Tibial nerve (tissue), 4 donors: Measurements from ENCODE around the gene ZCCHC7. TPM values are rescaled to one million over a fixed set of nuclear protein-coding genes. Genes with fewer than 3 reads are reported as not detected.

ENCODE experiments used
- DNase-seq, 2 donors: peaks; one replicate each; pipeline ENCODE4 v3.0.0-alpha.2; 2019; ENCODE audit warnings: low spot score in 2 of 2
- H3K27ac ChIP-seq, 4 donors: fragments of 200-600 bp; sonication (generic) in 3 of 4; one replicate each; pipeline ENCODE4 v1.5.1; 2017 to 2019; ENCODE audit warnings: mild to moderate bottlenecking in 1 of 4
- H3K27me3 ChIP-seq, 2 donors: fragments of 200-600 bp; sonication (generic) in 1 of 2; one replicate each; pipeline versions ENCODE4 v1.5.1 to v1.6.0; 2017 to 2019
- H3K36me3 ChIP-seq, 3 donors: fragments of 200-600 bp; sonication (generic); one replicate each; pipeline ENCODE4 v1.5.1; 2018 to 2019
- H3K4me1 ChIP-seq, 4 donors: fragments of 200-600 bp; sonication (generic) in 3 of 4; one replicate each; pipeline ENCODE4 v1.5.1; 2017 to 2019
- H3K4me3 ChIP-seq, 4 donors: fragments of 200-600 bp; sonication (generic) in 3 of 4; one replicate each; pipeline ENCODE4 v1.5.1; 2017 to 2019; ENCODE audit warnings: mild to moderate bottlenecking in 1 of 4, moderate library complexity in 1 of 4
- H3K9me3 ChIP-seq, 4 donors: fragments of 200-600 bp; sonication (generic) in 3 of 4; one replicate each; pipeline ENCODE4 v1.5.1; 2017 to 2019
- EP300 ChIP-seq, 2 donors: sonication (generic); formaldehyde crosslinking; IDR thresholded peaks; one replicate each; pipeline ENCODE4 v1.6.1; 2017; ENCODE audit warnings: antibody characterized with exemption in 2 of 2, mild to moderate bottlenecking in 1 of 2
- POLR2A ChIP-seq, 2 donors: fragments of 450-650 bp; IDR thresholded peaks; one replicate each; pipeline ENCODE4 v1.6.1; 2017; ENCODE audit warnings: antibody characterized with exemption in 2 of 2, mild to moderate bottlenecking in 2 of 2, moderate library complexity in 2 of 2
- WGBS, 2 donors: methylation state at CpG; one replicate each; pipeline ENCODE4 v1.1.5; 2018; 5-methylcytosine and 5-hydroxymethylcytosine counted together
- total RNA-seq, 4 donors: library from RNA; depleted of rRNA; stranded (reverse); fragments of >200 nt; gene quantifications; one replicate each; pipeline ENCODE4 v1.1.0, GENCODE V29; 2016
- TF ChIP-seq, protein P1 (sequence below), 5 experiments: fragments of 200-600 bp in 3 of 5; fragments of 450-650 bp in 2 of 5; sonication (generic) in 3 of 5; IDR thresholded peaks; one replicate each; pipeline ENCODE4 v1.5.1; 2016 to 2019; ENCODE audit warnings: antibody characterized with exemption in 5 of 5, mild to moderate bottlenecking in 3 of 5, moderate library complexity in 2 of 5

ZCCHC7 gene
- total RNA-seq, 4 donors from 2014 or later = 11.8 to 24.7 (median 18.3) TPM

DNA sequence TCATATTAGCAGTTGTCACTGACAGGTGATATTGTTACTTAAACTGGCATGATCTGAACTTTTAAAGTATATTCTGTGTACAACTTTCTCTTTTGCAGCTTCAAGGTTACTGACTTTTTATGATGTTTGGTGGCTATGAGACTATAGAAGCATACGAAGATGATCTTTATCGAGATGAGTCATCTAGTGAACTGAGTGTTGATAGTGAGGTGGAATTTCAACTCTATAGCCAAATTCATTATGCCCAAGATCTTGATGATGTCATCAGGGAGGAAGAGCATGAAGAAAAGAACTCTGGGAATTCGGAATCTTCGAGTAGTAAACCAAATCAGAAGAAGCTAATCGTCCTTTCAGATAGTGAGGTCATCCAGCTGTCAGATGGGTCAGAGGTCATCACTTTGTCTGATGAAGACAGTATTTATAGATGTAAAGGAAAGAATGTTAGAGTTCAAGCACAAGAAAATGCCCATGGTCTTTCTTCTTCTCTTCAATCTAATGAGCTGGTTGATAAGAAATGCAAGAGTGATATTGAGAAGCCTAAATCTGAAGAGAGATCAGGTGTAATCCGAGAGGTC is 5.9 kb downstream of the ZCCHC7 start:
- Histone ChIP-seq H3K36me3 (peaks cover 0 to 5% (median 0%) of the 10 kb centered on the region in 3 donors), H3K4me3 (no peak overlapping the region), H3K27ac (no peak overlapping the region), H3K27me3 (no peaks in the 10 kb centered on the region), H3K9me3 (no peaks in the 10 kb centered on the region), H3K4me1 (peaks cover 0 to 25% (median 11%) of the 10 kb centered on the region in 4 donors)
- 81 to 84% methylated on average over 6 of the region's 6 CpGs for WGBS, 2 donors
- no peak for DNase-seq
- TF ChIP-seq, protein P1, sequence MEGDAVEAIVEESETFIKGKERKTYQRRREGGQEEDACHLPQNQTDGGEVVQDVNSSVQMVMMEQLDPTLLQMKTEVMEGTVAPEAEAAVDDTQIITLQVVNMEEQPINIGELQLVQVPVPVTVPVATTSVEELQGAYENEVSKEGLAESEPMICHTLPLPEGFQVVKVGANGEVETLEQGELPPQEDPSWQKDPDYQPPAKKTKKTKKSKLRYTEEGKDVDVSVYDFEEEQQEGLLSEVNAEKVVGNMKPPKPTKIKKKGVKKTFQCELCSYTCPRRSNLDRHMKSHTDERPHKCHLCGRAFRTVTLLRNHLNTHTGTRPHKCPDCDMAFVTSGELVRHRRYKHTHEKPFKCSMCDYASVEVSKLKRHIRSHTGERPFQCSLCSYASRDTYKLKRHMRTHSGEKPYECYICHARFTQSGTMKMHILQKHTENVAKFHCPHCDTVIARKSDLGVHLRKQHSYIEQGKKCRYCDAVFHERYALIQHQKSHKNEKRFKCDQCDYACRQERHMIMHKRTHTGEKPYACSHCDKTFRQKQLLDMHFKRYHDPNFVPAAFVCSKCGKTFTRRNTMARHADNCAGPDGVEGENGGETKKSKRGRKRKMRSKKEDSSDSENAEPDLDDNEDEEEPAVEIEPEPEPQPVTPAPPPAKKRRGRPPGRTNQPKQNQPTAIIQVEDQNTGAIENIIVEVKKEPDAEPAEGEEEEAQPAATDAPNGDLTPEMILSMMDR (IDR thresholded peaks at IDR 0.05) = no peak
- TF ChIP-seq POLR2A (IDR thresholded peaks at IDR 0.05) (no peak), EP300 (IDR thresholded peaks at IDR 0.05) (no peak)

DNA sequence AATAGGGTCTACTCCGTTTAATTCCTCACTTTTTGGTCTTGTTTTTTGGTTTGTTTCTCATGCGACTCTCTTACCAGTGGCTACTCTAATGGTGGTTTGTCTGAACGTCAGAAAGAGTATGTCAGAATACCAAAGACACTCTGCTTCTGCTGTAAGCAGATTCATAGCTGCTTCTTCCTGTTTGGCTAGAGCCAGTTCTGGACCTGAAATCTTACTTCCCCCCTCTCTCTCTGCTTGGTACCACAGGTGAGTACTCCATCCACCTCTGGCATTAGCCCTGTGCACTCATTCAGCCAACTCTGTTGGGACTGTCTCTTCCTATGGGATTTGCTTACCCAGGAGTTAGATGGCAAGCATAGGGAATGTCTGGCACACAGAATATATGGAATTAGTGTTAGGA is 6.6 kb downstream of the ZCCHC7 start:
- H3K36me3 ChIP-seq = peaks cover 0 to 9% (median 0%) of the 10 kb centered on the region in 3 donors
- no peak overlapping the region for H3K27ac ChIP-seq
- TF ChIP-seq EP300 (IDR thresholded peaks at IDR 0.05) (no peak), POLR2A (IDR thresholded peaks at IDR 0.05) (no peak)
- TF ChIP-seq, protein P1 (IDR thresholded peaks at IDR 0.05) = no peak
- H3K4me3 ChIP-seq = no peak overlapping the region
- peaks cover 0 to 20% (median 4%) of the 10 kb centered on the region in 4 donors for H3K4me1 ChIP-seq
- 86 to 90% methylated on average over 3 of the region's 3 CpGs for WGBS, 2 donors
- H3K9me3 ChIP-seq = no peaks in the 10 kb centered on the region
- H3K27me3 ChIP-seq = no peaks in the 10 kb centered on the region
- no peak for DNase-seq

DNA sequence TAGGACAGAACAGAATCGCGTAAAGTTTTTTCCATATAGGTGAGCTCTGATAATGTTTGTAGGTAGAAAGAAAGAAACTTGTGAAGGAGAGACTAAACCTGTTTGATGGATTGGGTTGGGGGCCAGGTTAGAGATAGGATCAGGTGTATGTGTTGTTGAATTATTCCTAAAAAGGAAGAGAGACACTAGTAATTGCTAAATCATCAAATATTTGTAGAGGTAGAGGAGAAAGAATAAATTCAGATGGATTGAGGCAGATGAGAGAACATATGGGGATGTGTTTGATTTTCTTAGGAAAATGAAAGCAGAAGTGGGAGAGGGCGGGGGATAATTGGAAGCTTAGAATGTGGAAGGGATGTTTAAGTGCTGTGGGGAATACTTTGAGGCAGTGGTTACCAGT is 7.7 kb downstream of the ZCCHC7 start:
- Histone ChIP-seq H3K27ac (no peak overlapping the region), H3K27me3 (no peaks in the 10 kb centered on the region), H3K36me3 (peaks cover 0 to 20% (median 0%) of the 10 kb centered on the region in 3 donors), H3K4me1 (peaks cover 0 to 11% (median 3%) of the 10 kb centered on the region in 4 donors), H3K4me3 (no peak overlapping the region), H3K9me3 (no peaks in the 10 kb centered on the region)
- 91 to 92% methylated on average over 3 of the region's 3 CpGs for WGBS, 2 donors
- no peak for DNase-seq
- TF ChIP-seq, protein P1 (IDR thresholded peaks at IDR 0.05) = no peak
- TF ChIP-seq POLR2A (IDR thresholded peaks at IDR 0.05) = no peak
- TF ChIP-seq EP300 (IDR thresholded peaks at IDR 0.05) = no peak

DNA sequence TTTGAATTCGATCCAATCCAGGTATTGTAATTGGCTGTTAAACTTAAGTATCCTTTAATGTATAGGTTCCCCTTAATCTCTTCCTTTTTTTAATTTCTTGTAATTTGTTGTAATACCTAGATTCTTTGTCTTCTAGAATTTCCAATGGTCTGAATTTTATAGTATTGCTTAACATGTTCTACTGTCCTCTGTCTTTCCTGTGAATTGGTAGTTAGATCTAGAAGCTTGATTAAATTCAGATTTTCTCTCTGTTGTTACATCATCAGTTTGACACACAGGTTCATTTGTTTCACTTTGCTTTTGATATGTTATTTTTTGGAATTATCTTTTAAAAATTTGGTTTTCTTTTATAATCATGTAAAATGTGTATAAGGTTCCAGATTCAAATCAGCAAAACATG is 13.8 kb downstream of the ZCCHC7 start:
- H3K27me3 ChIP-seq = no peaks in the 10 kb centered on the region
- peaks cover 0 to 32% (median 0%) of the 10 kb centered on the region in 3 donors for H3K36me3 ChIP-seq
- TF ChIP-seq, protein P1 (IDR thresholded peaks at IDR 0.05) = no peak
- no peak for TF ChIP-seq EP300 (IDR thresholded peaks at IDR 0.05)
- no peak for TF ChIP-seq POLR2A (IDR thresholded peaks at IDR 0.05)
- DNase-seq = no peak
- peaks cover 0 to 9% (median 0%) of the 10 kb centered on the region in 4 donors for H3K4me1 ChIP-seq
- H3K4me3 ChIP-seq = no peak overlapping the region
- no peaks in the 10 kb centered on the region for H3K9me3 ChIP-seq
- WGBS, 2 donors = 86 to 98% methylated on average over 1 of the region's 1 CpG
- H3K27ac ChIP-seq = no peak overlapping the region

DNA sequence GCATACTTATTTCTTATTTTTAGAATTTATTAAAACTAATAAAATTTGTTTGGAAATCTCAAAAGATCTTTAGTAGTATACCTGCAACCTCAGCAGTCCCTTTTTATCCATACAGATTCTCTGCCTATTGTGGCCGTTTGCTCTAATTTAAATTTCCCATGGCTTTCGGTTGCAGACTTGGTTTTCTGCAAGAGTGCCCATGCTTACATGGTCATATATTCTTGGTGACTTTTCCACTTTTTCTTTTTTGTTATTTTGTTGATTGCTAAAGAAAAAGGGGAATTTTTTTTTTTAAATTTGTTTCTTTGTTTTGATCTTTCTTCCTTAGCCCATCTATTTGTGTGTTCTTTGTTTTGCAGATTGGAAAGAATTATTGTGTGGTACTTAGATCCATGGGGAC is 20.6 kb downstream of the ZCCHC7 start:
- H3K36me3 ChIP-seq = peaks cover 0 to 9% (median 0%) of the 10 kb centered on the region in 3 donors
- 96 to 98% methylated on average over 2 of the region's 2 CpGs for WGBS, 2 donors
- peaks cover 0 to 56% (median 3%) of the 10 kb centered on the region in 4 donors for H3K4me1 ChIP-seq
- no peaks in the 10 kb centered on the region for H3K9me3 ChIP-seq
- no peaks in the 10 kb centered on the region for H3K27me3 ChIP-seq
- H3K4me3 ChIP-seq = no peak overlapping the region
- TF ChIP-seq, protein P1 (IDR thresholded peaks at IDR 0.05) = no peak
- TF ChIP-seq EP300 (IDR thresholded peaks at IDR 0.05) = no peak
- TF ChIP-seq POLR2A (IDR thresholded peaks at IDR 0.05) = no peak
- DNase-seq = no peak
- no peak overlapping the region for H3K27ac ChIP-seq
